Stimulated activated CD4-positive, alpha-beta T cell treated with anti-CD3 and anti-CD28 coated beads, Interleukin-2, amount 100 ng/mL, for 48 hours (primary cell): ENCODE results near the gene SLC25A44.
"Not testable (repeated sequence)": the region's sequence is repeated elsewhere in the genome, so short reads cannot be mapped to it uniquely, and the experiment has no call there.

Experiments
- DNase-seq, 2 donors: peaks; one replicate each; pipeline ENCODE4 v3.0.0-alpha.2; 2020

SLC25A44 gene

DNA sequence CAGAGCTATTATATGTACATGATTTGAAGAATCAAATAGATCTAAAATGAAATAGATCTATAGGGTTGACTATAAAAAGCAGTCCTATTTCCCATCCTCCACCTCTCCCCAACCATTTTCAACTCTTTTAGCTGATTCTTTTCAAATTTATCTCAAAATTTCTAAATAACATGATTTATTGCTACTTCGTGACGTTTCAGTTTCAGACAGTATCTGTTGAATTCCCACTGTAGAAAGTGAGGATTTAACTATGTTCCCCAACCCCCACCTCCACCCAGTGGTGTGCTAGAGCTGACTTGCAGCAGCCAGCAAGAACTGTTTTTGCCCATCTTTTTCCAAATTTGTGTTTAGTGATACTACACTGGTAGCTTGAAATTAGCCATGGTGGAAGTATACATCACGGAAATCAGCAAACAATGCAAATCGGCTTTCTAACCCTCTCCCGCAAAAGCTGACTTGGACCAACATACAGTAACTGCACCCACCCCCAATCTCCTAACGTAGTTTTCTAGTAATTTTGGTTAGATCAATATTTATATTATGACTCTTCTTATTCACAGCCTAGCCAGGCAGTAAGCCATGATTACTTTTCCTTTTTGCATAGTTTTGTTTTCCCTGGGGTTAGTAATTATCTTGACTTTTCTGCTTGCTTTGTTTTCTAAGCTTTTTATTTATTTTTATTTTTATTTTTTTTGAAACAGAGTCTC lies 29.6 kb upstream of the SLC25A44 start:
- no peak for DNase-seq

DNA sequence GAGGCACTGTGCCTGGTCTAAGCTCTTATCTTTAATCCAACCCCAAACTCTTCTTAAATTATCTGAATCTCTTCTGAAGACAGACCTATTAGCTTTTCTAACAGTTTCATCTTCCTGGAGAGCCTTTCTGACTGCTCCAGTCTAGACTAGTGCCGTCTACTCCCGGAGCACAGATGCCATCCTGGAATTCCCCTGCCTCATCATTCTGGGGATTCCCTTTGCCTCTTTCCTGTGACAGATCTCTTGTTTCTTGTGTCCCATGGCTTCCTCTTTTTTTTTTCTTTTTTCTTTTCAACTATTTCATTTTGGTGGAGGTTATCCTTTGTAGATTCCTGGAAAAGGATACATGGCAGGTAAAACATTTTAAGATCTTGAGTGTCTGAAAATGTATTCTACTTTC lies 28.8 kb upstream of the SLC25A44 start:
- no peak for DNase-seq

DNA sequence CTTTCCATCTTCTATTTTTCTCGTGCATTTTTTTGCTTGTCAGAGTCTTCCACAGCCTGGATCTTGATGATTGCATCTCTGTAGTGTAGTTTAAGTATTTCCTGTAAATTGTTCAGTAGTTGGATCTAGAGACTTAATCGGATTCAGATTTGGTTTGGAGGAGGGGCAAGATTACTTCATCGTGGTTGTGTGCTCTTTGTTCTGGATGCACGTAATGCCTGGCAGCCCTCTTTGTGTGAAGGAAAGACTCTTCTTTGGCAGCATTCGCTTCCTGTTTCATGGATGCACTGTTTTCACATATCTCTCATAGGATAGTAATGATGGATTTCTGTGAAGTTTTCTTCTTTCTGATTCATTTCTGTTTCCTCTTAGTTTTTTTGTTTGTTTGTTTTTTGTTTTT lies 26.4 kb upstream of the SLC25A44 start:
- no peak for DNase-seq

DNA sequence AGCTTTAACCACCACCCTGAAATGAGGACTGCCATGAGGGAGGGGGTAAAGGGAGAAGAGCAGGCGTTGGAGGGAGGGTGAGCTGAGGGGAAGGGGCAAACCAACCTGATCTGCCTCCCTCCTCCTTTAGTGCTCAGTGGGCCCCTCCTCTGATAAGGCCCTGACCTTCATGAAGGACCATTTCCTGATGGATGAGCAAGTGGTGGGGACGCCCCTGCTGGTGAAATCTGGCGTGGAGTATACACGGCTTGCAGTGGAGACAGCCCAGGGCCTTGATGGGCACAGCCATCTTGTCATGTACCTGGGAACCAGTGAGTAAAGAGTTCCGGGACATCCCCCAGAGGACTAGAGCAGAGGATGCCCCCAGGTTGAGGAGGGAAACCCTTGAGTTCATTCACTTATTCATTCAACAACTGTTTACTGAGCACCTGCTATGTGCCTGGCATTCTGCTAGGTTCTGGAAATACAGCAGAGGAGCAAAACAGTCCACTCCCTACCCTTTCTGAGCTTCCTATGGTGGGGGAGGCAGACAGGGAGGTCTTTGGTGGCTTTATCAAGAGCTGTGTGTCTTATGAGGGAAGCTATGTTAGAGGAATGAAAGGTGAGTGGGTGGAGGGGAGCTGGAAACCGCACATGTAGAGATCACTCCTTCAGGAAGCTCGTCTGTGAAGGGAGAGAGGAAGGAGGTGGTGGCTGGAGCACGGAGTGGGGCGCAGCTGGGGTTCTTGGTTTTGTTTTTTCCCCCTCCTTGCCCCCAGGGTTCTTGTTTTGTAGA lies 21.0 kb upstream of the SLC25A44 start:
- DNase-seq, result no peak

DNA sequence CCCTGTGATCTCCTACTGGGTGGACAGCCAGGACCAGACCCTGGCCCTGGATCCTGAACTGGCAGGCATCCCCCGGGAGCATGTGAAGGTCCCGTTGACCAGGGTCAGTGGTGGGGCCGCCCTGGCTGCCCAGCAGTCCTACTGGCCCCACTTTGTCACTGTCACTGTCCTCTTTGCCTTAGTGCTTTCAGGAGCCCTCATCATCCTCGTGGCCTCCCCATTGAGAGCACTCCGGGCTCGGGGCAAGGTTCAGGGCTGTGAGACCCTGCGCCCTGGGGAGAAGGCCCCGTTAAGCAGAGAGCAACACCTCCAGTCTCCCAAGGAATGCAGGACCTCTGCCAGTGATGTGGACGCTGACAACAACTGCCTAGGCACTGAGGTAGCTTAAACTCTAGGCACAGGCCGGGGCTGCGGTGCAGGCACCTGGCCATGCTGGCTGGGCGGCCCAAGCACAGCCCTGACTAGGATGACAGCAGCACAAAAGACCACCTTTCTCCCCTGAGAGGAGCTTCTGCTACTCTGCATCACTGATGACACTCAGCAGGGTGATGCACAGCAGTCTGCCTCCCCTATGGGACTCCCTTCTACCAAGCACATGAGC lies 17.2 kb upstream of the SLC25A44 start:
- DNase-seq, result no peak

DNA sequence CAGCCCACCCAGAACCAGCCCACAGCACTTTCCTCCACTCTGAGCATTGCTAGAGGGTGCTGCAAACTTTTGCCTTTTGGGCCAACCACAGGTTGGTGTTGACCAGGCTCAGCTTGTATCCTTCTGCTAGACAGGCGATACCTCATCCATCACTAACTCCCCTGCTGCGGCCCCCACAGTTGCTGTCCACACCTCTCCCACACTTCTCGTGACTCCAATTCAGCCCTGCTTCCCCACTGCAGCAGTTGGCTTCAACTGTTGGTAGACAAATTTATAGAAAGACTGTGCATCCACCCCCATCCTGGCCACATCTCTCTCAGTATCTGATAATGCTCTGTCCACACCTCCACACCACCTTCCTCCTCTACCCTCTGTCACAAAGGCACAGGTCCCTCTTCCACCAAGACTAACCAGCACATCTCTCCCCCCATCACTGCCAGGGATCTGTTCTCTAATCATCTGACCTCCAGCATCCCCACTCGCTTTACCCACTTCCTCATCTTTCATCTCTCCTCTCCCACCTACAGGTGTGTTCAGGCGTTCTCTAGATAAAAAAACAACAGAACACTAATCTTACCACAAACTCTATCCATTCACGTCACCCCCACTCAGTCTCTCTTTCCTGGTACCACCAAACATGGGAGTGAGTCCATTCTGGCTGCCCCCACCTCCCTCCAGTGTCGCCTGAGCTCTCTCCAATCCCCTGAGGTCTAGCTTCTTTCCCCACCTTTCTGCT lies 15.8 kb upstream of the SLC25A44 start:
- no peak for DNase-seq

DNA sequence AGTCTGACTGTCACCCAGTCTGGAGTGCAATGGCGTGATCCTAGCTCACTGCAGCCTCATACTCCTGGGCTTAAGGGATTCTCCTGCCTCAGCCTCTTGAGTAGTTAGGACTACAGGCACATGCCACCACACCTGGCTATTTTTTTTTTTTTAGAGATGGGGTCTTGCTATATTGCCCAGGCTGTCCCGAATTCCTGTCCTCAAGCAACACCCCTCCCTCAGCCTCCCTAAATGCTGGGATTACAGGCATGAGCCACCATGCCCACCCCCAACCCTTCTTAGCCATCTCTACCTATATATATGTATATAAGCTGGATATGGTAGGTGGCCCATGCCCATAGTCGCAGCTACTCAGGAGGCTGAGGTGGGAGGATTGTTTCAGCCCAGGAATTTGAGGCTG lies 13.4 kb upstream of the SLC25A44 start:
- no peak for DNase-seq

DNA sequence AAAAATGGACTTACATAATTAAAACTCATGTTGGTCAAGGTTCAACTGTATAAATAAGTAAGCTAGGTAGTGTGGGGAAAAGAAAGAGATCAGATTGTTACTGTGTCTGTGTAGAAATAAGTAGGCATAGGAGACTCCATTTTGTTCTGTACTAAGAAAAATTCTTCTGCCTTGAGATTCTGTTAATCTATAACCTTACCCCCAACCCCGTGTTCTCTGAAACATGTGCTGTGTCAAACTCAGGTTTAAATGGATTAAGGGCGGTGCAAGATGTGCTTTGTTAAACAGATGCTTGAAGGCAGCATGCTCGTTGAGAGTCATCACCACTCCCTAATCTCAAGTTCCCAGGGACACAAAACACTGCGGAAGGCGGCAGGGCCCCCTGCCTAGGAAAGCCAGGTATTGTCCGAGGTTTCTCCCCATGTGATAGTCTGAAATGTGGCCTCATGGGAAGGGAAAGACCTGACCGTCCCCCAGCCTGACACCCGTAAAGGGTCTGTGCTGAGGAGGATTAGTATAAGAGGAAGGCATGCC lies 12.4 kb upstream of the SLC25A44 start:
- DNase-seq, result not testable (repeated sequence)

DNA sequence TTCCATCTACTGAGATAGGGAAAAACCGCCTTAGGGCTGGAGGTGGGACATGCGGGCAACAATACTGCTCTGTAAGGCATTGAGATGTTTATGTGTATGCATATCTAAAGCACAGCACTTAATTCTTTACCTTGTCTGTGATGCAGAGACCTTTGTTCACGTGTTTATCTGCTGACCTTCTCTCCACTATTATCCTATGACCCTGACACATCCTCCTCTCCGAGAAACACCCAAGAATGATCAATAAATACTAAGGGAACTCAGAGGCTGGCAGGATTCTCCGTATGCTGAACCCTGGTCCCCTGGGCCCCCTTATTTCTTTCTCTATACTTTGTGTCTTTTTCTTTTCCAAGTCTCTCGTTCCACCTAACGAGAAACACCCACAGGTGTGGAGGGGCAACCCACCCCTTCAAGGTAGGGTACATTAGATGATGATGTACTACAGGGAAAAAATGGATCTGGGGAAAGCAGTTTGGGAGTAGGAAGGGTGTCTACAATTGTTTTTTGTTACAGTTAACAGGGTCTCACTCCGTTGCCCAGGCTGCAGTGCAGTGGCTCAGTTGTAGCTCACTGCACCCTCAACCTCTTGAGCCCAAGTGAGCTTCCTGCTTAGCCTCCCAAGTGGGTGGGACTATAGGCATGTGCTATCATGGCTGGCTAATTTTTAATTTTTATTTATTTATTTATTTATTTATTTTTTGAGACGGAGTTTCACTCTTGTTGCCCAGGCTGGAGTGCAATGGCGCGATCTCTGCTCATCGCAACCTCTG lies 11.7 kb upstream of the SLC25A44 start:
- not testable (repeated sequence) for DNase-seq

DNA sequence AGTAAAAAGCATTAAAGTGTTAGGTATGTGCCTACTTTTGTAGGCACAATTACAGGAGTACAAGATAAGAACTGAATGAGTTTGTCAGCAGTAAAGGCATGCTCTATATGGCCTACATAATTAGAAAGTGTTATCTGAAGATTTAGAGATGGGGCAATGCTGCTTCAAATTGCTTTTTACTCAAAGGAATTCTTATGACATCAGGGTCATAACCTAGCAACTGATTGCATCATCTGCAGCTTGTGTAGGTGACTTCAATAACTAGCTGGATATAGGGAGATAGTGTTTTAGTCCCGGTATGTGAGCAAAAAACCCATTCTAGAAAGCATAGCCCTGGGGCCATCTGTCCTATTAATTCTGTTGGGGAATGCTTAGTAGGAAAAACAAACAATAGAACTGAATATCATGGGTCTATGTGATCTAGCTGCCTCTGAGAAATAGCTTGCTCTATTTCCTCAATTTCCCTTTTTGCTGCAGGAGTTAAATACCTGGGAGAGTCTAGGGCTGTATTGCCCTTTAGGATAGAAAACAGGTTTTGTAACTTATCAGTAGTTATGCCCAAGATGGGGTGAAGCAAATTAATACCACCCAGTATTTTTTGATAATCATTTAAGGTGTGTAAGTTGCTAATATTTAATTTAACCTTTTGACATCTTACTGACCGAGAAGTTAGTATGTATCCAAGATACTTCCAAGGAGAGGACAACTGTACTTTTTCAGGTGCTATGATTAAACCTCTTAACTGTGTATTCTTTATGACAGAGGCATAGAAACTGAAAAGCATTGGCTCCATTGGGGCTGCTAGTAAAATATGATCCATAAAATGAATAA lies 7.3 kb upstream of the SLC25A44 start:
- not testable (repeated sequence) for DNase-seq

DNA sequence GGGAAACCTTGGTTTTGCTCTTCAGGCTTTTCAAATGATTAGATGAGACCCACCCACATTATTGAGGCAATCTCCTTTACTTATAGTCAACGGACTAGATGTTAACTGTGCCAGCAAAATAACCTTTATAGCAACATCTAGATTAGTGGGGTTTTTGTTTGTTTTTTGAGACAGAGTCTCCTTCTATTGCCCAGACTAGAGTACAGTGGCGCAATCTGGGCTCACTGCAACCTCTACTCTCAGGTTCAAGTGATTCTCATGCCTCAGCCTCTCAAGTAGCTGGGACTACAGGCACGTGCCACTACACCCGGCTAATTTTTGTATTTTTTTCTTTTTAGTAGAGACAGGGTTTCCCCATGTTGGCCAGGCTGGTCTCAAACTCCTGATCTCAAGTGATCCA lies 3.6 kb upstream of the SLC25A44 start:
- DNase-seq, result not testable (repeated sequence)

DNA sequence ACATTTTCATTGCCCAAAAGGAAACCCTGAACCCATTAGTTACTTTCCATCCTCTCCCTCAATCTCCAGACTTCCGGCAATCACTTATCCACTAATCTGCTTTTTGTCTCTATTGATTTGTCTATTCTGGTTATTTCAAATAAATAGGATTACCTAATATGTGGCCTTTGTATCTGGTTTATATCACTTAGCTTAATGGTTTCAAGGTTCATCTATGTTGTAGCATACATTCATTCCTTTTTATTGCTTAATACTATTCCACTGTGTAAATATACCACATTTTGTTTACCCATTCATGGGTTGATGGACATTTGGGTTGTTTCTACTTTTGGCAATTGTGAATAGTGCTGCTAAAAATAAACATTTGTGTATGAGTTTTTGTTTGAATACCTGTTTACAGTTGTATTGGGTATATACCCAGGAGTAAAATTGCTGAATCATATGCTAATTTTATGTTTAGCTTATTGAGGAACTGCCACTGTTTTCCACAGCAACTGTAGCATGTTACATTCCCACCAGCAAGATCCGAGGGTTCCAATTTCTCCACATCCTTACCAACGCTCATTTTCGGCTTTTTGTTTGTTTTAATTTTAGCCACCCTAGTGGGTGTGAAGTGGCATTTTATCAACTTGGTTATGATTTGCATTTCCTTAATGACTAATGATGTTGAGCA lies 2.5 kb upstream of the SLC25A44 start:
- no peak for DNase-seq

DNA sequence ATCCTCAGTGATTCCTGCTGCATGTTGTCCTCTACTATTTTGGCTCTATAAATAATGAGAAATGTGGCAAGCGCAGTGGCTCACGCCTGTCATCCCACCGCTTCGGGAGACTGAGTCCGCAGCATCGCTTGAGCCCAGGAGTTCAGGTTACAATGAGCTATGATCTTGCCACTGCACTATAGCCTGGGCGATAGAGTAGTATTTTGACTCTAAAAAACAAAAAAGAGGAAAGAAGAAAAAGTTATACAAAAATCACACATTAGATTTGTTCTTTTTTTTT lies 756 bp upstream of the SLC25A44 start:
- no peak for DNase-seq

DNA sequence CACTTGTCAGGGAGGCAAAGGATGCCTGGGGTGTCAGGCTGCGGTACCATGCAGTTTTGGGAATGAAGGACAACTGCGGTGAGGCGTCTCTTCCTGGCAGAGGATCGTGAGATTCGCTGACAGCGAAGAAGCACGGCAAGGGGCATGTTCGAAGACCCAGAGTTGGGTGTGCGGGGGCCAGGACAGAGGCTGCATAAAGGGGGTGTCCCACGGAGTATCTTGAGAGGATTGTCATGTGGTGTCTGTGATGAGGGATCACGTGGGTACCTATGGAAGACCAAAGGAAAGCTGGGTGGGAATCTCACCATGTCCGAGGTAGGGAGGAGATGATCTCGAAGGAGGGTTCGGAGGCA lies 372 bp downstream of the SLC25A44 start:
- no peak for DNase-seq

DNA sequence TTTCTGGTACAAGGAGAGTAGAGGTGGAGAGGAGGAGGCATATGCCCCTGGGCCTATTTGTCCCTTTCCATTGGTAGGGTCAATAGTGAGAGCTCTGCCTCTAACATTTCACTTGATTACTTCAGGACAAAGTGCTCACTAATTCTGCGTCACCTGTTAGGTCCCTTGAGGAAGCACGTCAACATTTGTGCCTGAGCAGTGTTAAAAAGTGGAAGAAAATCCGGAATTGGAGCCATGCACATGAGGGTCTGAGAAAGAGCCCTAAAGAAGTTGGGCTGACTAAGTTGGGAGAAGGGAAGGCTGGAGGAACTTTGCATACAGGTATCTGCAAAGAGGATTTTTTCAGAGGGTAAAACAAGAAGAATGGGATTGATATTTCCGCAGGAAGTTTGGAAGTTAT lies 1.9 kb downstream of the SLC25A44 start:
- DNase-seq, result no peak

DNA sequence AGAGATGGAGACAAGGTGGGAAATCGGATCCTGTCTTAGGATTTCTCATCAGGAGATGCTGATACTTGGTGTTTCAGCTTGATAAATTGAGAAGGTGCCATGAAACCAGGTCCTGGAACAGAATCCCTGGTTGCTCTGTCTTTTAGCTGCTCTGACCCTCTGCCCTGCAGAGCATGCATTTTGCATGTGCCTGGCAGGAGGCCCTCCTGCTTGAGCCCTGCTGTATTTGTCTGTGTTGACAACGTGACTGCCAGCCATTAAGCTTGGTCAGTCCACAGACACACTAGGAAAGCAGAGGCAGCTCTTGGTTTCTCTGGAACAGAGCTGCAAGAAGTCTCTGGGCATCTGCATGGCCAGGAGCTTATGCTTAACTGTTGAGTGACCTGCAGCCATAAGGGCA lies 2.5 kb downstream of the SLC25A44 start:
- no peak for DNase-seq

DNA sequence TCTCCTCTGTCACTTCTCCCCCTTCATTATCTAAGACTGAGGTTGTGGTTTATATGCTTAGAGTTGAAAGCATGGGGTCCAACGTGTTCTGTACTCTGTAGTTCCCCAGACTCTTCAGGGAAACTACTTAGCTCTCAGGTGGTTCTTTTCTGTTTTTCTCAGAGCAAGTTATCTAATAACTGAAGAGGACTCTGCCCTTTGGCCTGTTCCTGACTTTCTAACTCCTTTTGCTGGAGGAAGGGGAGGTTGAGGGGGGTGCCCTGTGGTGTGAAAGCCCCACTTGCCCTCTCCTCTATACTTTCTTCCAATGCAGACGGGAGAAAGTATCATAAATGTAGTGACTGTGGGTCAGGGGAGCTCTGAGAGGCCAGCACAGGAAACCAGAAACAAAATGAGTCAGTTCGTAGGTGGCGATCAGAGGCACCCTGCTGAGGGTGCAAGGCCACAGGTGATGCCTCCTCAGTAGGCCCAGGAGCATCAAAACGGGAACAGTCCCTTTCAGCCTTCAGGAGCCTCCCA lies 5.0 kb downstream of the SLC25A44 start:
- DNase-seq, result no peak

DNA sequence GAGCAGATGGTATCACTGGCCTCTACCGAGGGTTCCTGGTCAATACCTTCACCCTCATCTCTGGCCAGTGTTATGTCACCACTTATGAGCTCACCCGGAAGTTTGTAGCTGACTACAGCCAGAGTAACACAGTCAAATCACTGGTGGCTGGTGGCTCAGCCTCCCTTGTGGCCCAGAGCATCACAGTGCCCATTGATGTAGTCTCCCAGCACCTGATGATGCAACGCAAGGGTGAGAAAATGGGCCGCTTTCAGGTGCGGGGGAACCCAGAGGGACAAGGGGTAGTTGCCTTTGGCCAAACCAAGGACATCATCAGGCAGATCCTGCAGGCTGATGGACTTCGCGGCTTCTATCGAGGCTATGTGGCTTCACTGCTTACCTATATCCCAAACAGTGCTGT lies 6.1 kb downstream of the SLC25A44 start:
- no peak for DNase-seq

DNA sequence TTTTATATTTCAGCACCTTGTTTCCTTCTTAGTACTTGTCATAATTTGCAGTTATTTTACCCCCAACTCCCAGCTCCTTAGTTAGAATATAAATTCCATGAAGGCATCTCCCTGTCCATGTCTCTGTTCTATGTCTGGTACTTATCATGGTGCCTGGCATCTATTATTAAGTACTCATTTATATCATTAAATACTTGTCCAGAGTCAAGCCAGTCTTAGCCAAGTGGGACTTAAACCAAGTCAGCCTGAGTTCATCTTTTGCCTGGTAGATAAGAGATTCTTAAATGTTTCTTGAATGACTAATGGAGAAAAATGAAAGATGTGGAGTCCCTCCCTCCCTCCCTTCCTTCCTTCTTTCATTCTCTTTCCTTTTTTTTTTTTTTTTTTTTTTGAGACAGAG lies 9.4 kb downstream of the SLC25A44 start:
- no peak for DNase-seq

DNA sequence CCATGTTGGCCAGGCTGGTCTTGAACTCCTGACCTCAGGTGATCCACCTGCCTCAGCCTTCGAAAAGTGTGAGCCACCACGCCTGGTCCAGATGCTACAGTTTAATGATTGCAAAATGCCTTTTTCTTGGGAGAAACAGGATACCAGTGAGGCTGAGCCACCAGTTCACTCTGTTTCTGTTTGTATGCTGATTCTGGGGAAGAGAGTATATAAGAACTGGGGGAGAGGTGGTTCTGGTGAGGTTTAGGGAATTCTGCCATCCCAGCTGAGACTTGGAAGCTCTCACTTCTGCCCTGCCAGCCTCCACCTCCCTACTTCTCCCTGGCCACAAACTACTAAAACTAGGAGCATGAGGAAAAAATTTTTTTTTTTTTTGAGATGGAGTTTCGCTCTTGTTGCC lies 10.8 kb downstream of the SLC25A44 start:
- DNase-seq, result no peak

DNA sequence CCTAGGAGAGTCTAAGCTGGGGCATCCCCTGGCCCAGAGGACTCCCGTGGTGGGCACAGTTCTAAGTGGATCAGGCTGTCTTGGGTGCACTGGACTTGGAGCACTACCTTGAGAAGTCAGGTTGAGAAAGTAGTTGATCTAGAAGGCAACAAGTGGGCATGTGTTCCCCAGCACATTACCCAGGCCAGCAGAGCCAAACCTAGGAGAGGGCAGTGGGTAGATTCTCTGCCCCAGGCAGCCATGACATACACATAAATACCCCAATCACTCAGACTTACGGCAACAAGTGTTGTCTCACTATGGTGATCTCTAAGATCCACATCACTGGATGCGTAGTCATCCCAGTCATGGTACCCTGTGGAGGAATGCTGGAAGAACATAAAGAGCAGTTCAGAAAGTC lies 17.3 kb downstream of the SLC25A44 start:
- no peak for DNase-seq
